Fibroblast of lung (primary cell): ENCODE measurements around the gene TULP1.

Experiments
- EZH2 ChIP-seq: IDR thresholded peaks from 2 replicates; pipeline ENCODE4 v1.5.1; 2012; ENCODE audit warnings: low read length, control low read depth, mild to moderate bottlenecking; ENCODE audit errors: missing control alignments
- TF ChIP-seq, protein P1 (sequence below), 2 donors: IDR thresholded peaks in 1 of 2; conservative IDR thresholded peaks in 1 of 2; 1 replicate in 1 of 2; 2 replicates in 1 of 2; pipeline ENCODE4 v1.5.1; 2011 to 2012; ENCODE audit warnings: low read length in 2 of 2, control low read depth in 1 of 2, inconsistent platforms in 1 of 2, low read depth in 1 of 2, mild to moderate bottlenecking in 1 of 2

DNA sequence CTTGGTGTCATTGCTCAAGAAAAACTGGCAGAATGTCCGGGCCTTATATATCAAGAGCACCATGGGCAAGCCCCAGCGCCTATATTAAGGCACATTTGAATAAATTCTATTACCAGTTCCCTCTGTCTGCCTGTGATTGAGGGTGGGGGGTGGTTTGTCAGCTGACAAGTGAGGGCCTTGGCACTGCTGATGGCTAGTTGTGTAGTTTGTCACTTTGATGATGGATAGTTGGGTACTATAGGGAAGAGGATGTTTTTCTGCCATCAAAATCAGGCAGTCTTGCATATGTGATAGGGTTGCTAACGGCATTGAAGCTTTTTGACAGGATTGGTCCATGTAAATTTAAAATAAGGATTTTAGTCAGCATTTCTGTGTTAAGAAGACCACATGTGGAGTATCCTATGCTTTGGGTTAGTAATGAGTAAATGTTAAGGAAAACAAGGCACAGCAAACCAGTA, 42.0 kb downstream of the TULP1 start:
- TF ChIP-seq, protein P1, sequence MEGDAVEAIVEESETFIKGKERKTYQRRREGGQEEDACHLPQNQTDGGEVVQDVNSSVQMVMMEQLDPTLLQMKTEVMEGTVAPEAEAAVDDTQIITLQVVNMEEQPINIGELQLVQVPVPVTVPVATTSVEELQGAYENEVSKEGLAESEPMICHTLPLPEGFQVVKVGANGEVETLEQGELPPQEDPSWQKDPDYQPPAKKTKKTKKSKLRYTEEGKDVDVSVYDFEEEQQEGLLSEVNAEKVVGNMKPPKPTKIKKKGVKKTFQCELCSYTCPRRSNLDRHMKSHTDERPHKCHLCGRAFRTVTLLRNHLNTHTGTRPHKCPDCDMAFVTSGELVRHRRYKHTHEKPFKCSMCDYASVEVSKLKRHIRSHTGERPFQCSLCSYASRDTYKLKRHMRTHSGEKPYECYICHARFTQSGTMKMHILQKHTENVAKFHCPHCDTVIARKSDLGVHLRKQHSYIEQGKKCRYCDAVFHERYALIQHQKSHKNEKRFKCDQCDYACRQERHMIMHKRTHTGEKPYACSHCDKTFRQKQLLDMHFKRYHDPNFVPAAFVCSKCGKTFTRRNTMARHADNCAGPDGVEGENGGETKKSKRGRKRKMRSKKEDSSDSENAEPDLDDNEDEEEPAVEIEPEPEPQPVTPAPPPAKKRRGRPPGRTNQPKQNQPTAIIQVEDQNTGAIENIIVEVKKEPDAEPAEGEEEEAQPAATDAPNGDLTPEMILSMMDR (conservative IDR thresholded peaks at IDR 0.05 in 1 of 2, IDR thresholded peaks at IDR 0.05 in 1 of 2; ENCODE audit: low read depth in 1 of 2, low read length in 2 of 2), result no peak
- TF ChIP-seq EZH2, result no peak
